GM18508 (cell line): ENCODE results near the gene RAI14.

Source experiments
- ATAC-seq: cut with Tn5 transposase; IDR thresholded peaks from one replicate; pipeline ENCODE4 v1.9.1; 2021; ENCODE audit warnings: moderate number of reproducible peaks; ENCODE audit not compliant: insufficient read depth, unreplicated experiment

Gene RAI14

GRCh38 chr5:34656001-34656699 is at the start of gene RAI14:
RAI14 (plus strand) TSS chr5:34656328; CDS start chr5:34686920, 30,592 bp downstream.
- no peak for ATAC-seq

GRCh38 chr5:34608368-34608767 is 47.8 kb upstream of the RAI14 start:
- no peak for ATAC-seq

GRCh38 chr5:34608859-34609648 is 47.1 kb upstream of the RAI14 start:
- no peak for ATAC-seq

GRCh38 chr5:34609951-34610441 is 46.1 kb upstream of the RAI14 start:
- ATAC-seq, result no peak

GRCh38 chr5:34610546-34610945 is 45.6 kb upstream of the RAI14 start:
- ATAC-seq, result no peak

GRCh38 chr5:34611464-34612415 is 44.4 kb upstream of the RAI14 start:
- ATAC-seq, result no peak

- no peak for ATAC-seq
These were observed 39.5 kb upstream of the RAI14 start for GRCh38 chr5:34616651-34617050.

GRCh38 chr5:34618371-34619065 is 37.6 kb upstream of the RAI14 start:
- ATAC-seq, result no peak

GRCh38 chr5:34620185-34620584 is 35.9 kb upstream of the RAI14 start:
- no peak for ATAC-seq

- no peak for ATAC-seq
These were observed 34.6 kb upstream of the RAI14 start for GRCh38 chr5:34621277-34622097.

- no peak for ATAC-seq
These were observed 34.1 kb upstream of the RAI14 start for GRCh38 chr5:34622098-34622400.

- no peak for ATAC-seq
These were observed 31.4 kb upstream of the RAI14 start for GRCh38 chr5:34624691-34625090.

GRCh38 chr5:34625246-34625645 is 30.9 kb upstream of the RAI14 start:
- ATAC-seq, result no peak

GRCh38 chr5:34626036-34626435 is 30.1 kb upstream of the RAI14 start:
- no peak for ATAC-seq

GRCh38 chr5:34626751-34627150 is 29.4 kb upstream of the RAI14 start:
- ATAC-seq, result no peak

- ATAC-seq, result no peak
These were observed 28.3 kb upstream of the RAI14 start for GRCh38 chr5:34627794-34628193.

GRCh38 chr5:34628373-34628772 is 27.8 kb upstream of the RAI14 start:
- no peak for ATAC-seq

- no peak for ATAC-seq
These were observed 25.5 kb upstream of the RAI14 start for GRCh38 chr5:34630596-34630995.

GRCh38 chr5:34632807-34633422 is 23.2 kb upstream of the RAI14 start:
- ATAC-seq, result no peak
